Psoas muscle (tissue), 8 donors: ENCODE measurements around the gene PC. TPM values are rescaled to one million over a fixed set of nuclear protein-coding genes. Genes with fewer than 3 reads are reported as not detected.

Experiments used
- ATAC-seq, 4 donors: fragments of 200-7000 bp; cut with Tn5 transposase; one replicate each; pipeline ENCODE4 v1.9.1; 2020; ENCODE audit warnings: moderate library complexity in 3 of 4, mild to moderate bottlenecking in 2 of 4
- DNase-seq, 2 donors: peaks; one replicate each; pipeline ENCODE4 v3.0.0-alpha.2; 2020
- H3K27ac ChIP-seq: fragments of 200-600 bp; one replicate; pipeline ENCODE4 v1.8.0; 2022
- H3K27me3 ChIP-seq, 3 donors: fragments of 200-600 bp in 1 of 3; one replicate each; pipeline versions ENCODE4 v1.6.1 to v1.8.0; 2013 to 2022; ENCODE audit warnings: low read length in 2 of 3, mild to moderate bottlenecking in 2 of 3, moderate library complexity in 1 of 3; ENCODE audit not compliant: insufficient read depth in 3 of 3
- H3K36me3 ChIP-seq, 2 donors: fragments of 200-600 bp in 1 of 2; one replicate each; pipeline versions ENCODE4 v1.6.1 to v1.8.0; 2013 to 2022; ENCODE audit warnings: low read depth in 1 of 2, mild to moderate bottlenecking in 1 of 2, moderate library complexity in 1 of 2; ENCODE audit not compliant: insufficient read depth in 1 of 2
- H3K4me1 ChIP-seq: fragments of 200-600 bp; one replicate; pipeline ENCODE4 v1.8.0; 2022
- H3K4me3 ChIP-seq: fragments of 200-600 bp; one replicate; pipeline ENCODE4 v1.8.0; 2022; ENCODE audit warnings: mild to moderate bottlenecking
- H3K9me3 ChIP-seq: fragments of 200-600 bp; one replicate; pipeline ENCODE4 v1.8.0; 2022
- WGBS, 3 donors: extraction: QIAGEN DNeasy Blood & Tissue Kit; methylation state at CpG; one replicate each; pipeline versions ENCODE4 v1.1.6 to v1.1.7; 2013; 5-methylcytosine and 5-hydroxymethylcytosine counted together
- intact Hi-C, 2 donors: fragments of 100-400 bp; cut with DNase I; formaldehyde crosslinking; loops; one replicate each; pipeline versions ENCODE4 v1.11.0 to v1.14.2; 2022
- polyA plus RNA-seq, 3 donors: library from polyadenylated mRNA; stranded (reverse); fragments of 200-250 nt; gene quantifications; one replicate each; pipeline ENCODE4 v1.2.3, GENCODE V29; 2013
- total RNA-seq, 4 donors: library from RNA; stranded (reverse); fragmentation: NEBNext Ultra II Directional in 2 of 4; extraction: Animal tissue kit (Norgen Biotek cat#: 25700) in 2 of 4; gene quantifications; one replicate each; pipeline versions ENCODE4 v1.2.1 to v1.2.4, GENCODE V29; 2021 to 2023
- TF ChIP-seq, protein P1 (sequence below): fragments of 200-600 bp; IDR thresholded peaks from one replicate; pipeline ENCODE4 v1.8.0; 2022; ENCODE audit warnings: antibody characterized with exemption
- donor health status: healthy with polysubstance abuse.
- donor health status: DM: no; HTN: no; CAD: no; lungs with moderate emphysema.
- donor health status: Bipolar disorder and iron deficiency.
- donor health status: healthy.
- donor health status: DM: yes; HTN: yes; CAD: no.
- donor health status: DM: no; HTN: no; CAD: no.
- donor health status: DM: no; HTN: no; CAD: no.
- donor health status: DM: yes; HTN: yes; CAD: no.

PC gene
- total and polyA plus RNA-seq, 7 donors = 11.1 to 48.8 (median 18.3) TPM

- H3K4me1 ChIP-seq = peaks cover 14% of the 10 kb centered on the region
- ATAC-seq = no peak
- intact Hi-C loops = no loop called here
Measured at GRCh38 chr11:66987158-66987620, 29.0 kb upstream of the PC start.

DNA sequence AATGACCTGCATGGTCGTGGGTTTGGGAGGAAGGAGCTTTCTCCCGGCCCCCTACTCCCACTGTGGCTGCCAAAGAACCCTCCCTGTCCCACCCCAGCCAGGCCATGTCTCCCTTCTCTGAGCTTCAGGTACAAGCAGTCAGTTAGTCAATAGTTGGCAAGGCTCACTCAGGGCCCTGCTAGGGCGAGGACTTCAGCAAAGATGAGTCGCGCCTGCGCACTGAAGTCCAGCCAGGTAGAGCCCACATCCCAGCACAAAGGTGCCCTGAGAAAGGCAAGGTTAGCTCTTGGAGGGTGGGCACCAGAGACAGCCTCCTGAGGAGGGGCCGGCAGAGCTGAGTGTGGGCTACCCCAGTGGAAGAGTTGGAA is 28.0 kb upstream of the PC start:
- Histone ChIP-seq H3K36me3 (no peaks in the 10 kb centered on the region), H3K4me1 (peaks cover 24% of the 10 kb centered on the region), H3K4me3 (no peak overlapping the region), H3K27ac (no peak overlapping the region), H3K9me3 (no peaks in the 10 kb centered on the region), H3K27me3 (no peaks in the 10 kb centered on the region)
- DNase-seq = no peak
- TF ChIP-seq, protein P1, sequence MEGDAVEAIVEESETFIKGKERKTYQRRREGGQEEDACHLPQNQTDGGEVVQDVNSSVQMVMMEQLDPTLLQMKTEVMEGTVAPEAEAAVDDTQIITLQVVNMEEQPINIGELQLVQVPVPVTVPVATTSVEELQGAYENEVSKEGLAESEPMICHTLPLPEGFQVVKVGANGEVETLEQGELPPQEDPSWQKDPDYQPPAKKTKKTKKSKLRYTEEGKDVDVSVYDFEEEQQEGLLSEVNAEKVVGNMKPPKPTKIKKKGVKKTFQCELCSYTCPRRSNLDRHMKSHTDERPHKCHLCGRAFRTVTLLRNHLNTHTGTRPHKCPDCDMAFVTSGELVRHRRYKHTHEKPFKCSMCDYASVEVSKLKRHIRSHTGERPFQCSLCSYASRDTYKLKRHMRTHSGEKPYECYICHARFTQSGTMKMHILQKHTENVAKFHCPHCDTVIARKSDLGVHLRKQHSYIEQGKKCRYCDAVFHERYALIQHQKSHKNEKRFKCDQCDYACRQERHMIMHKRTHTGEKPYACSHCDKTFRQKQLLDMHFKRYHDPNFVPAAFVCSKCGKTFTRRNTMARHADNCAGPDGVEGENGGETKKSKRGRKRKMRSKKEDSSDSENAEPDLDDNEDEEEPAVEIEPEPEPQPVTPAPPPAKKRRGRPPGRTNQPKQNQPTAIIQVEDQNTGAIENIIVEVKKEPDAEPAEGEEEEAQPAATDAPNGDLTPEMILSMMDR = no peak
- 67 to 88% (median 84%) methylated on average over 6 to 7 of the region's 7 CpGs for WGBS, 3 donors
- intact Hi-C loops = no loop called here
- ATAC-seq = peak; percentile 8 to 19 (median 12)

More at GRCh38 chr11:66987158-66987620, 29.0 kb upstream of the PC start:
- H3K9me3 ChIP-seq = no peaks in the 10 kb centered on the region
- H3K27ac ChIP-seq = no peak overlapping the region
- 82 to 85% (median 85%) methylated on average over 5 to 6 of the region's 6 CpGs for WGBS, 3 donors
- no peak overlapping the region for H3K4me3 ChIP-seq
- H3K36me3 ChIP-seq = no peaks in the 10 kb centered on the region
- DNase-seq = peak in 1 of 2 donors; percentile 24
- TF ChIP-seq, protein P1 = no peak
- H3K27me3 ChIP-seq = no peaks in the 10 kb centered on the region

- TF ChIP-seq, protein P1 = no peak
- DNase-seq (peak; percentile 43 to 84), ATAC-seq (peak; percentile 85 to 95 (median 90))
- H3K36me3 ChIP-seq = no peaks in the 10 kb centered on the region
- no peak overlapping the region for H3K27ac ChIP-seq
- H3K4me1 ChIP-seq = peaks cover 24% of the 10 kb centered on the region
- H3K27me3 ChIP-seq = no peaks in the 10 kb centered on the region
- intact Hi-C loops = no loop called here
- no peak overlapping the region for H3K4me3 ChIP-seq
- 45 to 56% (median 51%) methylated on average over 8 of the region's 8 CpGs for WGBS, 3 donors
- H3K9me3 ChIP-seq = no peaks in the 10 kb centered on the region
Measured at GRCh38 chr11:66985508-66986177, 27.5 kb upstream of the PC start.

GRCh38 chr11:66983275-66983924 is 25.2 kb upstream of the PC start:
- Histone ChIP-seq H3K9me3 (peaks cover 6% of the 10 kb centered on the region), H3K27ac (no peak overlapping the region), H3K4me1 (peaks cover 24% of the 10 kb centered on the region), H3K36me3 (no peaks in the 10 kb centered on the region), H3K4me3 (no peak overlapping the region), H3K27me3 (no peaks in the 10 kb centered on the region)
- WGBS, 3 donors = 90 to 94% (median 92%) methylated on average over 5 of the region's 5 CpGs
- TF ChIP-seq, protein P1 = no peak
- ATAC-seq (no peak), DNase-seq (no peak)
- intact Hi-C loops = no loop called here
